ENCODE measurements around the gene MAPT. TPM values are rescaled to one million over a fixed set of nuclear protein-coding genes. Genes with fewer than 3 reads are reported as not detected.

MAPT gene
- total and polyA plus RNA-seq, 3 donors from 2014 or later: 5.0 to 100 (median 6.1) TPM

GRCh38 chr17:45867702-45868101 lies 26.7 kb upstream of the MAPT start:
- intact Hi-C loops (cut with DNase I; ENCODE audit: low total_unique reads): no loop called here
- DNase-seq: no peak
- Histone ChIP-seq H3K4me1 (no peaks in the 10 kb centered on the region), H3K27me3 (no peaks in the 10 kb centered on the region), H3K9me3 (no peaks in the 10 kb centered on the region), H3K4me3 (no peak overlapping the region), H3K36me3 (ENCODE audit: low read depth, missing control alignments) (no peaks in the 10 kb centered on the region), H3K27ac (no peak overlapping the region)
- WGBS, 2 donors: 72% methylated on average over 4 to 8 of the region's 8 CpGs
- TF ChIP-seq CTCF (IDR thresholded peaks at IDR 0.05): no peak
- no peak for TF ChIP-seq POLR2A (IDR thresholded peaks at IDR 0.05)

- no peak for DNase-seq
Measured at GRCh38 chr17:45868276-45868675, 26.1 kb upstream of the MAPT start.

GRCh38 chr17:45869676-45870341 lies 24.5 kb upstream of the MAPT start:
- no peaks in the 10 kb centered on the region for H3K4me1 ChIP-seq
- 73 to 79% methylated on average over 13 to 14 of the region's 14 CpGs for WGBS, 2 donors
- no peak for DNase-seq
- TF ChIP-seq POLR2A (IDR thresholded peaks at IDR 0.05) (no peak), CTCF (IDR thresholded peaks at IDR 0.05) (no peak)
- H3K27ac ChIP-seq: no peak overlapping the region
- H3K27me3 ChIP-seq: no peaks in the 10 kb centered on the region
- H3K4me3 ChIP-seq: no peak overlapping the region
- no peaks in the 10 kb centered on the region for H3K9me3 ChIP-seq
- H3K36me3 ChIP-seq (ENCODE audit: low read depth, missing control alignments): no peaks in the 10 kb centered on the region
- intact Hi-C loops (cut with DNase I; ENCODE audit: low total_unique reads): no loop called here

More at GRCh38 chr17:45868276-45868675, 26.1 kb upstream of the MAPT start:
- H3K9me3 ChIP-seq: no peaks in the 10 kb centered on the region
- no peak overlapping the region for H3K4me3 ChIP-seq
- no peak overlapping the region for H3K27ac ChIP-seq
- no peaks in the 10 kb centered on the region for H3K36me3 ChIP-seq (ENCODE audit: low read depth, missing control alignments)
- no peak for TF ChIP-seq POLR2A (IDR thresholded peaks at IDR 0.05)
- TF ChIP-seq CTCF (IDR thresholded peaks at IDR 0.05): no peak
- 60 to 75% methylated on average over 5 of the region's 5 CpGs for WGBS, 2 donors
- no peaks in the 10 kb centered on the region for H3K27me3 ChIP-seq
- no peaks in the 10 kb centered on the region for H3K4me1 ChIP-seq
- intact Hi-C loops (cut with DNase I; ENCODE audit: low total_unique reads): no loop called here

GRCh38 chr17:45870342-45870974 lies 23.9 kb upstream of the MAPT start:
- 39 to 42% methylated on average over 4 of the region's 4 CpGs for WGBS, 2 donors
- intact Hi-C loops (cut with DNase I; ENCODE audit: low total_unique reads): no loop called here
- no peak overlapping the region for H3K4me3 ChIP-seq
- no peak overlapping the region for H3K27ac ChIP-seq
- TF ChIP-seq CTCF (IDR thresholded peaks at IDR 0.05): no peak
- no peak for TF ChIP-seq POLR2A (IDR thresholded peaks at IDR 0.05)
- DNase-seq: no peak
- H3K27me3 ChIP-seq: no peaks in the 10 kb centered on the region
- no peaks in the 10 kb centered on the region for H3K9me3 ChIP-seq
- no peaks in the 10 kb centered on the region for H3K4me1 ChIP-seq
- no peaks in the 10 kb centered on the region for H3K36me3 ChIP-seq (ENCODE audit: low read depth, missing control alignments)

GRCh38 chr17:45871718-45872117 lies 22.6 kb upstream of the MAPT start:
- H3K27me3 ChIP-seq: no peaks in the 10 kb centered on the region
- TF ChIP-seq CTCF (IDR thresholded peaks at IDR 0.05): no peak
- no peak for TF ChIP-seq POLR2A (IDR thresholded peaks at IDR 0.05)
- no peak overlapping the region for H3K4me3 ChIP-seq
- intact Hi-C loops (cut with DNase I; ENCODE audit: low total_unique reads): no loop called here
- 79 to 80% methylated on average over 5 of the region's 5 CpGs for WGBS, 2 donors
- no peaks in the 10 kb centered on the region for H3K36me3 ChIP-seq (ENCODE audit: low read depth, missing control alignments)
- H3K9me3 ChIP-seq: no peaks in the 10 kb centered on the region
- H3K27ac ChIP-seq: no peak overlapping the region
- H3K4me1 ChIP-seq: no peaks in the 10 kb centered on the region
- no peak for DNase-seq

Measured in testis (tissue), 3 donors.